Activated naive CD4-positive, alpha-beta T cell (primary cell): ENCODE data around the gene PRICKLE1.
"Not testable (repeated sequence)": the region's sequence is repeated elsewhere in the genome, so short reads cannot be mapped to it uniquely, and the experiment has no call there.

Experiments used
- DNase-seq, 4 experiments: peaks; one replicate each; lab custom pipeline; 2025; lab: John Stamatoyannopoulos, UW

The PRICKLE1 gene

DNA sequence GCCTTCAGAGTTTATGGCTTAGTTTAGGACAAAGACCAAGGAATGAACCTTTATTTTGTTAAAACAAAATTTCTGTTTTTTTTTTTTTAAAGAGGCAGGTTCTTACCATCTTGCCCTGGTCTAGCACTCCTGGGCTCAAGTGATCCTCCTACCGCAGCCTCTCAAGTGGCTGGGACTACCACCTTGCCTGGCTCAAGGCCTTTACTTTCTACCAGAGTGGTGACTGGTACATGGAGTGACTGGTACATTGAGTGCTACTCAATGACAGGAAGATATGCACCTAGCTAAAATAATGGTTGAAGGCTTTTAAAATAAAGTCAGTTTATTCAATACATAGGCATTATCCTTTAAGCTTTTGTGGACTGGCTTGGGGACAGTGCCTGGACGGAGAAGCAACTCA lies 32.6 kb downstream of the PRICKLE1 start:
- no peak for DNase-seq

DNA sequence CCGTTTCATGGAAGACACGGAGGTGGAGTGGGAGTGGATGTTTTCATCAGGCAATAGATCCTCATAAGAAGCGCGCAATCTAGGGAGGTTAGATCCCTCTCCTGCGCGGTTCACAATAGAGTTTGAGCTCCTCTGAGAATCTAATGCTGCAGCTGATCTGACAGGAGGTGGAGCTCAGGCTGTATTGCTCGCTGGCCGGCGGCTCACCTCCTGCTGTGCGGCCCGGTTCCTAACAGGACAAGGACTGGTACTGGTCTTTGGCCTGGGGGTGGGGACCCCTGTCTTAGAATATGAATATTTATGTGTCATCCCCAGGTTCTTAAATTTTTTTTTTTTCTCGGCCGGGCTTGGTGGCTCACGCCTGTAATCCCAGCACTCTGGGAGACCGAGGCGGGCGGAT lies 36.7 kb downstream of the PRICKLE1 start:
- no peak for DNase-seq

DNA sequence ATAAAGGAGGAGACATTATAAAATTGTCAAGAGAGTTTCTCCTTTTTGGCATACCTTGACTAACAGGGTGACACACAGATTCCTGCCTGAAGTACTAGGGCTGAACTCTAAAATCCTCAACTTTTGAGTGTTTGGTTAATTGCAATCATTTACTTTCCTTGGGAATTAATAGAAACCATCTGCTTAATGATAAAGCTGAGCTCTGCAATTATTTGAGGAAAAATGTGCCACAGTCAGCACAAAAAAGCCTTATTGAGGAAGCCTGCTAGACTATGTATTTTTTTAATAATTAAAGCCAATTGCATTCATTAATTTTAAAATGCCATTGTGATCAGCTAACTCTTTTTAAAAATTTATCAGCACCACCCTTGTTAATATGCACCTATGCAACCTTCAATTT lies 38.7 kb downstream of the PRICKLE1 start:
- DNase-seq: no peak

DNA sequence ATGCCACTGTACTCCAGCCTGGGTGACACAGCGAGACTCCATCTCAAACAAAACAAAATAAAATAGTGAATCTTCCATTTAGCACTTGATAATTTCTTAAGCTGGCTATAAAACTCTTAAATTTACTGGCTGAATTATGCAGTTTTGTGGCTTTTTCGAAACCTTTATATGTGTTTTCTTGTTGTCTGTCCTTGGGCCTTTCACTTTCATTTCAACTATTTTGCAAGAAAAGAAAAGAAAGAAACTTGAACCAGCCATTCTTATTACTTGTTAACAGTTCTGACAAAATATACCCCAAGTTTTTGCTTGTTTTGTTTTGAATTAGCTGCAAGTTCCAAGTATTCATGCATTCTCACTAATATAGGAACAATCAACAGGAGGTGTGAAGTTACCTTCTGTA lies 42.8 kb downstream of the PRICKLE1 start:
- DNase-seq: no peak

DNA sequence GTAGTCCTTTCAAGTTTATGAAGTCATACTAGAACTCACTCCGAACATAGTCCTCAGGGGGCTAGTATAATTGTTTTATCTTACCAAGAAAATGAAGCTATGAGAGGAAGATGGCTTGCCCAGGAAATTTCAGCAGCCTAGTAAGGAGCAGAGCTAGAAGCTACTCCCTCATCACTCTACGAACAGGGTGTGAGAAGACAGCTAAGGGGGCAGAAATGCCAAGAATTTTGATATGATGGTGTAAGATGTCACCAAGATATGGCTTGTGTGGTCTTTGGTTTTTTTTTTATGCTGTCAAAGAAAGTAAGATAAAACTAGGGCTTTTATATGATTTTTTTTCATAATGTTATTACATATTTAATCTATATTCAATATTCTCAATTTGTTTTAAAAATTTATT lies 47.6 kb downstream of the PRICKLE1 start:
- no peak for DNase-seq

DNA sequence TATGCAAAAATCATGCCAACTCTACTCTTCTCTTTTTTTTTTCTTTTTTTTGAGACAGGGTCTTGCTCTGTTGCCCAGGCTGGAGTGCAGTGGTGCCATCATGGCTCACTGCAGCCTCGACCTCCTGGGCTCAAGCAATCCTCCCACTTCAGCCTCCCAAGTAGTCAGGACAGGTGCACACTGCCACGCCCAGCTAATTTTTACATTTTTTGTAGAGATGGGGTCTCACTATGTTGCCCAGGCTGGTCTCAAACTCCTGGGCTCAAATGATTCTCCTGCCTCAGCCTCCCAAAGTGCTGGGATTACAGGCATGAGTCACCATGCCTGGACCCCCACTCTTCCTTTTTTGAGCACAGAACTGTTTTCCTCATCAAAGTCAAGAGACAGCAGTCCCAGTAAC lies 48.2 kb downstream of the PRICKLE1 start:
- not testable (repeated sequence) for DNase-seq

DNA sequence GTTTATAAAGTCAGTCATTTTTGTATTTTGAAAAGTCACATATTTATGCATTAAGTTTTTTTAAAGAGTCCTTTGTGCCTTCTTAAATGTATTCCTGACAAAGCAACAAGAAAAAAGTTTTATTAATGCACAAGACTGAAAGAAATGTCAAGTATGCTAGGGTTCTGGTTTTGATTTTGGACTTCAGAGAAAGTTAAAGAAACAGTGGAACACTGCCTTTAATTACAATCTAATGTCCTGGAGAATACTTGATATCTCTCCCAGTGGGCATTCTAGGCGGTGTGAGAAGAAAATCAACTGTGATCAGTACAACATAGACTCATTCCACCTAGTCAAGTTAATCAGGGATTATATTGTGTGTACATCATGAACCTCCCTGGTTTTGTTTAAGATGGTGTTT lies 49.9 kb downstream of the PRICKLE1 start:
- no peak for DNase-seq

DNA sequence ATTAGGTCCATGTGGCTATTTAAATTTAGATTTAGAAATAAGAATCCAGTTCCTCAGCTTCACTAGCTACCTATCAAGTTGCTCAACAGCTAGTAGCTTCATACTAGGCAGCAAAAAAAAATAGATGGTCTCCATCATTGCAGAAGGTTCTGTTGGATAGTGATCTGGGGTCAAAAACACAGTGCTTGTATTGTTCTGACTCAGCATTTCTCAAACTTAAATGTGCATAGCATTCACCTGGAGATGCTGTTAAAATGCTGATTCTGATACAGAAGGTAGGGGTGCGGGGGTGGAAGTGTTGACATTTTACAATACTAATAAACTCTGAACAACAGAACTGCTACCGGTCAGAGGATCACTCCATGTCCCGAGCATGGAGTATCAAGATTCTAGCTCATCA lies 51.3 kb downstream of the PRICKLE1 start:
- no peak for DNase-seq

DNA sequence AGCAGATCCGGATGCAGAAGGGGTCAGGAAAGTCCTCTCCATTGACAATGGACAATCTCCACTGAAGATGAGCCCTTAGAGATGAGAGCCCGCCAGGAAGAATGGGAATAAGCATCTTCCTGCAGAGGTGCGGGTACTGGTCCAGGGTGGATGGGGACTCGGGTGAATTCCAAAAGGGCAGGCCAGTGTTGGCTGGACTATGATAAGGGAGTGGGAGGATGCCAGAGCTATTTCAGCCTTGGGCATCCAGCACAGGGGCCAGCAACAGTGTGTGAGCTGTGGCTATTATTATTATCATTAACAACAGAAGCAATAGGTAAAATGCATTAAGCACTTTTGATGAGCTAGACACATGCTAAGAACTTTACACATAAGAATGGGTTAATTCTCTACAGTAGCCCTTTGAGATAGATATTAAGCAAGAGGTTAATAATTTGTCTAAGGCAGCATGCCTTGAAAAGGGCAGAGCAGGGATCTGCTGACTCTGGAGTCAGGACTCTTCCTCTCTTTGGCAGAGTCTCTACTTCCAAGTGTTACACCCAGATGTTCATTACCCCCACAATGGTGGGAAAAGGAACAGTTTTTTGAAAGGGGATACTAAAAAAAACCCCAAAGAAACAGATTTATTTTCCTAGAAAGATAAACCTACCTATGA lies 55.2 kb downstream of the PRICKLE1 start:
- no peak for DNase-seq

DNA sequence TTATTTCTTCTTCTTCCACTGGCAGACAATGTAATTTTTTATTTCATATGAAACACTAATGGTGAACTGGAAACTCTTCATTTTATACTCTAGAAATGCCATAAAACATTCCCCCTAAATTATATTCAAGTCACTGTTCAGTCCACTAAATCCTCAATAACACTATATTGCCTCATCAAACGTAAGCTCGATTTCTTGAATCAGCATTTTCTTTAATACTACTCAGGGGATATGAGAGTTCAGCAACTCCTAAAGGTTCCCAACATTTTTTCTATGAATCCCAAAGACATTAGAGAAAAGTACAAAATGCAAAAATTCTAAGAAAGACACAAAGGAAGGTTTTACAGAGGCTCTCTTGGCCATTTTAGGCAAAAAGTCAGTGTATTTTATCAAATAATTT lies 59.3 kb downstream of the PRICKLE1 start:
- no peak for DNase-seq

DNA sequence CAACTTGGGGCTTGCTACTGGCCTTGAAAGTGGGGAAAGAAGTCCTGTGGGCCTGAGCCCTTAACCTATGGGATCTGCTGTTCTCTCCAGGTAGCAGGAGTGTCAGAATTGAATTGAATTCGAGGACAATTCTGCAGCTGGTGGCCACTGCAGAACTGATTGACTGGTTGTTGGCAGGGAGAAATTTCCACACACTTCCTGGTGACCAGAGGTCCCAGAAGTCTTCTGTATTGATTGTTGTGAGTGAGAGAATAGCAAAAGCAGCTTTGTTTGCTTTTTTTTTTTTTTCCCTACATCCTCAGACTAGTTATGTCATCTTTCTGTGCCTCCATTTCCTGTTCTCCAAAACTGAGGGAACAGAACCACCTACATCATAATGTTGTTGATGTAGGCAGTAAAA lies 64.1 kb downstream of the PRICKLE1 start:
- DNase-seq: no peak

DNA sequence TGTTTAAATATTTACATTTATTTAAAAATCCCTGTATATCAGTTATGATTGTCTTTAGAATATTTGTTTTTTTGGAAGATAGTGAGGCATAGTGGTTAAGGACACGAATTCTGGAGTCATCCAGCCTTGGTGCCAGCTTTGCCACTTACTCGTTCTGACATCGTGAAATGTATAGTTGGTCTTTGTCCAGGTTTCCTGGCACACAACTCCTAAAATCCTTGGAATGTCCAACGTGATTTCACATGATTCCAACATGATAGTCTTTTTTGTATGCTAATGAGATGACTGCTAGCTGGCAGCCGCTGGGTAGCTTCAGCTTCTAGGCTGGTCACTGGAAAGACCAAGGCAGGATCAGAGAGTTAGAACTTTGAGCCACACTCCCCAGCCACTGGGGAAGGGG lies 64.8 kb downstream of the PRICKLE1 start:
- DNase-seq: no peak

DNA sequence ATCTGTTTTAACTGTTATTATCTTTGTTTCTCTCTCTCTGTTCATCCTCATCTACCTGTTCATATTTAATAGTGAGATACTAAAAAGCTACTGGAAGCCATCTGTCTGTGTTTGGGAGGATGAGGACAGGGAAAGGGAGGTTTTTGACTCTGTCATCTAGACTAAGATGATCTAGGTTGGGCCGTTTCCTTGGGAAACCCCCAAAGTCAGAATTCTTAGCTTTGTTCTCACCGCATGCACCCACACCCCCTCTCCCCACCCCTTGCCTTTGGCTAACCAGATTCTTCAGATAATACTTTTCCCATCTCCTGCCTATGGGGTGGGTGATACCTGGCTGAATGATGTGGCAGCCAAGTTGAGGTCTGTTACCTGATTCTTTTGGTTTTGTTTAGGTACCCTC lies 73.0 kb downstream of the PRICKLE1 start:
- DNase-seq: no peak

DNA sequence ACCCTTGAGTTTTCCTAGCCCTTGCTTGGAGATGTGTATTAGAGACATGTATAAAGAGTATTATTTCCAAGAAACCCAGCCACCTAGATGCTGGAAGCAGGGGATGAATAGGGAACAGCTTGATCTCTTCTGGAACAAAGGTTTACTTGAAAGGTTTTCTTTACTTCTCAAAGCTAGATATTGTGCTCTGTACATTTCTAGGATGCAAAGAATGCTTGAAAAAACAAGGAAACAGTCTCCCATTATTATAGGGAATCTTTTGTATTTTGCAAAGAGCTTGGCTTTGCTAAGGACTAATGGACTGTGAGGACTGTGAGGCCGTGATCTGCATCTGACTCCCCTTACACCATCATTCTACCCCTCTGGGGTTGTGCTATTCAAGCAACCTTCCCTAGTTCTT lies 77.9 kb downstream of the PRICKLE1 start:
- no peak for DNase-seq

DNA sequence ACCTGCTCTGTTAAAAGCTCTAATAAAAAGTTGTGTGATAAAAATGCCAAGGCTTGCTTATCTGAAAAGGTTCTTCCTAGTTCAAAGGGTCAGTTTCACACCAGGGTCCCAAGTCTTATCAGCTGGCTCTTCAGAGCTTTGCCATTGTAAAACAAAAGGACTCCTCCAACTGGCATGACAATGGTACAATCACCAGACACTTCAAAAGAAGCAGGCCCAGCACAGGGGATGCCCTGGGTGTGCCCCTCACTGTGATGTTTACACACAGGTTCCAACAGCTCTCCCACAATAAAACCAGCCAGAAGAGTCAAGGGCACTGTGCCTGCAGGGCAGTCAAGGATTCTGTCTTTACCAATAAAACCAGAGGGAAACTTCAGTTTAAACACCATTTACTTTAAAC lies 78.7 kb downstream of the PRICKLE1 start:
- DNase-seq: no peak

DNA sequence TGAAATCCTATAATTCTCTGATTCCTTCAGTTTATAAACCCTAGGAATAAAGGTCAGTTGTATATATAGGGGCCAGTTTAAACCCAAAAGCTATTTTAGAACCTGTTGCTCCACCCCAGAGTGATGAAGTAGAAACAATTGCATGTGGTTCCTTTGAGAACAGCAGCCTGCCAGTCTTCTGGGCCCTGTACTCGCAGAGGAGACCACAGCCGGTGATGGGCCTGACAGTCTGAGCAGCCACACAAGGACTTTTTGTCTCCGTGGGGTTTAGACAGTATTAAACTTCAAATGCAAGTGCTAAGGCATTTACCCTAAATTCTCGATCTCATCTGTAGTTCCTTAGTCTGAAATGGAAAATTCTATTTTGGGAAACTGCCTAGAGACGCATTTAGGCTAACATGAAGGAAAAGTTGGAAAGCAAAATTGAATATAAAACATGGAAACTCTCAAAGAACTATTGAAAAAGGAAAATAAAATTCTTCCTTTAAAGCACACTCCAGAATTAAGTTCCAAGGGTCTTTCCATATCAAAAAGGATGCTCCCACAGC lies 80.6 kb downstream of the PRICKLE1 start:
- no peak for DNase-seq

DNA sequence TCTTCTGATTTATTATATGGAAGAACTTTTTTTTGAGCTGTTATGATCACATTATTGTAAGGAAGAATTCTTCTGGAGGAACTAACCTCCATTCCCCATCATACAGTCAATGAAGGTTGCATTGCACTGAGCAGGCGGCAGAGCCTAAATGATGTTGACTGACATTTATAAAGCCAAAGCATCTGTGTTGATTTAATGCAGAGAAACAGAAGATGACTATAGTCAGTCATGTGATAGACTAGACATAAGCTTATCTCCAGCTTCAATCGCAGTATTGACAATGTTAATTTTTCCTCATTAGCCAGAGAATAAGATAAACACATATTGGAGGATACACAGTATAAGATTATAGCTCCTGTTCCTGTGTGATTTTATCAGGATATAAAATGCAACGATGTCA lies 82.0 kb downstream of the PRICKLE1 start:
- no peak for DNase-seq

DNA sequence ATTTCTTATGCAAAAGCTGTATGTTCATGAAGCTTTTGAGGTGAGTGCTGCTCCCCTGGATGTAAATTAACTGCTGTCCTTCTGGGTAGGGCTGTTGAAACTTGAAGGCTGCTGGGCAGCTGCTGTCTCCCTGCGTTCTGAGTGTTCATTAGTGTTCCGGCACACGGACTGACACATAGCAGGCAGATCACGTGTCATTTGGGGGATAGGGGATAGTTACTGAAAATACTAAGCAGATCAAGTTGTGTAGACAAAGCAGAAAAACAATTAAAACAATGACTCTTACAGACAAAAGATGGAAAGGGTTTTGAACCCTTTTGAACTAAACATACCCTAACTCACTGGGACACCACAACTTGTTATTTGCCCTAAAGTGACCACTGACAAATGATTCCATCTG lies 82.5 kb downstream of the PRICKLE1 start:
- no peak for DNase-seq

DNA sequence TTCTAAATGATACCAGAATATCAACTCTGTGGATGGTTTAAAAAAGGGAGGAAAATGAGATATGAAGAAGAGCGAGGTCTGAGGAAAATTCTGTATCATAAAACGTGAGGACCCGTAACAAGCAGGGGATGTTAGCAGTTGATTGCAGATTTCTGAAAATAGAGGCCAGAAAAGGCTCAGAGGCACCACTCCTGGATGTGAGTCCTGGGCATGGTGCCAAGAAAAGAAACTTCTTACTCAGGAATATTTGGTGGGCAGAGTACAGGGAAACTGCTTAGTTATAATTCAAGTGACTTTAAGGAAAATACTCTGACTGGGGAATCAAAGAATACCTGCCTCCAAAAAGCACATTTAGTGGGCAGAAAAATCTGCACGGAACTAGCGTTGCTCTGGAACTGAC lies 85.5 kb downstream of the PRICKLE1 start:
- DNase-seq: no peak

DNA sequence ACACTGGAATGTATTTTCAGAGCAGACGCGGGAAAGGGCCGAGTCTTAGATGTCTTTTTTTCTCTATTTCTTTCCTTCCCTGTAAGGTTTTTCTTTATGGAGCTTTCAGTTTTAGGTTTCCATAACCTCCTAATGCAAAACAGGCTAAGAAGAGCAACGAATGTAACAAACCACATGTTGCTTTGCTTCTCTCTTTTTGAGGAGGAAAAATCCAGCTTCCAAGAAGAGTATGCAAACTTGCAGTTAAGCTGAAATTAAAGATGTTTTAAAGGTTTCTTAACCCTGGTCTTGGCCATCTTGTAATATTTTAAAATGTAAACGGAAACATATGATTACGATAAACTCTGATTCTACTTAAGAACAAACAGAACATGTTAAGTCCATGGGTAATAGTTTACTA lies 86.9 kb downstream of the PRICKLE1 start:
- DNase-seq: no peak

DNA sequence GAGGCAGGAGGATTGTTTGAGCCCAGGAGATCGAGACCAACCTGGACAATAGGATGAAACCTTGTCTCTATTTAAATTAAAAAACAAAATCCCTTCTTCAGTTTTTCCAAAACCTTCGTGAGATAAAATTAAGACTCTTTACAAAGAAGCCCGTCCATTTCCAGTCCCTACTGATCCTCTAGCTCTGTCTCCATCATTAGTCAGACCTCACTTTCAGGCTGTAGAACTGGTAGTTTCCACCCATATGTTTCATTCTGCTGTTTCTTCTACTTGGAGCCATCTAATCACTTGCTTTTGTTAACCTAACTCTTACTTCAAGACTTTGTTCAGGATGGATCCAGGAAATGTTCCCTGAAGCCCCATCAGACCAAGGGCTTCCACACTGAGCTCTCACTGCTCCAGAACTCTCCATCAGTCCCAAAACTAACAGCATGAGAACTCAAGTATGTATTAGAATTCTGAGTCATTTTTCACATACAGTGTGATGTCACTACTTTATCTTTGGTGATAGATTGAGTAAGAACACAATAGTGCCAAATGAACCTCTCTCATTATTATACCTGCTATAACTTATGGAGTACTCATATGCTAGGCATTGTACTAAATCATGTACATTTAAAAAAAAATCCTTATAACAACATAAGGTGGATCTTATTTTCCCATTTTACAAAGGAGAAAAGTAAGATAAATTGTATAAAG lies 90.8 kb downstream of the PRICKLE1 start:
- DNase-seq: no peak

DNA sequence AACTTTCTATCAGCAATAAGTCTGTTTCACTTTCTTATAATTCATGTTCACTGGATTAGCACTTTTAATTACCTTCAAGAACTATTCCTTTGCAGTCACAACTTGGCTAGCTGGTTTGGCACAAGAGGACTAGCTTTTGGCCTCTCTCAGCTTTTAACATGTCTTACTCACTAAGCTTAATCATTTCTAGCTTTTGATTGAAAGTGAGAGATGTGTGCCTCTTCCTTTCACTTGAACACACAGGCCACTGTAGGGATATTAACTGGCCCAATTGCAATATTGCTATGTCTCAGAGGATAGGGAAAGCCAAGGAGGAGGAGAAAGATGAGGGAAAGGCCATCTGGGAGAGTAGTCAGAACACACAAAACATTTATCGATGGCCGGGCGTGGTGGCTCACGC lies 92.7 kb downstream of the PRICKLE1 start:
- DNase-seq: no peak

DNA sequence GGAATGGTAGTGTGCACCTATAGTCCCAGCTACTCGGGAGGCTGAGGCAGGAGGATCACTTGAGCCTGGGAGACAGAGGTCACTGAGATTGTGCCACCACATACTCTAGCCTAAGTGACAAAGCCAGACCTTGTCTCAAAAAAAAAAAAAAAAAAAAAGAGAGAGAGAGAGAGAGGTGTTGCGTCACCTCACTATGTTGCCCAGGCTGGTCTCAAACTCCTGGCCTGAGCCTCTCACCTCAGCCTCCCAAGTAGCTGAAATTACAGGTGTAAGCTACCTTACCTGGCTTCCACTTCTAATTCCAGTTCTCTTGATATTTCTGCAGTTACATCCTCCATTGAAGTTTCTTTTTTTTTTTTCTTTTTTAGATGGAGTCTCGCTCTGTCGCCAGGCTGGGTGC lies 94.3 kb downstream of the PRICKLE1 start:
- DNase-seq: no peak

DNA sequence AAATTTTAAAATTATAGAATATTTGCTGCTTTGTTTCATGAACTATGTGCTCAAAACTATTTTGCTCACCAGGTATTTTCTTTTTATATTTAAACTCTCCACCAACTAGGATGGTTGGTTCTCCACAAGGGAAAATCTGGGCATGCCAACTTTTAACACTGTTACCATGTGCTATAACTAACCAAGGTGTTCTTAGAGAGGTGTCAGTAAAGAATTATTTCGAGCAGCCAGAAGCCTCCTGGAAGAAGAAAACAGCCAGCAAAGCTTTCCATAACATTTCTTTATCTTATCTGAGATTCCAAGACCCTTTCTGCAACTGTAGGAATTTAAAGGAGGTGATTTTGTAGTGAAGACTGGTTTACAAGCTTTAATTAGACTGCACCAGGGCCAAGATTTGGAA lies 97.3 kb downstream of the PRICKLE1 start:
- DNase-seq: no peak
